Prostate gland (tissue), 2 donors: Measurements from ENCODE around the gene RCN2.

Source experiments
- CTCF ChIP-seq, 4 experiments: fragments of 200-600 bp in 2 of 4; fragments of 450-650 bp in 2 of 4; sonication (generic) in 2 of 4; IDR thresholded peaks; 1 replicate in 3 of 4; 2 replicates in 1 of 4; pipeline ENCODE4 v1.5.1; 2016 to 2019; ENCODE audit warnings: antibody characterized with exemption in 4 of 4, mild to moderate bottlenecking in 2 of 4, moderate library complexity in 2 of 4
- POLR2A ChIP-seq: fragments of 450-650 bp; IDR thresholded peaks from one replicate; pipeline ENCODE4 v1.6.1; 2016; ENCODE audit warnings: antibody characterized with exemption, mild to moderate bottlenecking

GRCh38 chr15:76947454-76947853, 15.9 kb downstream of the RCN2 start:
- TF ChIP-seq CTCF (IDR thresholded peaks at IDR 0.05): no peak
- no peak for TF ChIP-seq POLR2A
